Measurements from ENCODE around the gene VLDLR. TPM values are rescaled to one million over a fixed set of nuclear protein-coding genes. Genes with fewer than 3 reads are reported as not detected.
A peak's percentile ranks its signal among the peaks of the same experiment; 100 is the strongest.

The VLDLR gene
- total RNA-seq, 6 experiments from 2014 or later = 6.9 to 8.8 (median 8.1) TPM

DNA sequence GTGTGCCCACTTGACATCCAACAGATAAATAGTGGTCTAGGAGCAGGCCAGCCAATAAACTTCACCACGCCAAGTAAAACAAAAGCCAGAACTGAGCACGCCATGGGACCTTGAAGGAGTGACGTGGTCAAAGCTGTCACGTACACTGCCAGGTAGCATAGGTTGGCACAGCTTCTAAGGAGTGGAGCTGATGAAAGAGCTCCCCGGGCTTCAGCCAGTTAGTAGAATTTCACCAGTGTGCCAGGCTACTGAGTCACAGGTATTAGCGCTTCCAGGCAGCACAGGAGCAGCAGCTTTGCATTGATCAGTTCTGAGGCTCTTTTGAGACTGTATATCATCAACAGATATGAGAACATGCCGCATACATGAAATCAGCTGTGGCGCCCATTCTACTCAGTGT, 19.4 kb downstream of the VLDLR start:
- no peaks in the 10 kb centered on the region; the same call in 1 of the 2 replicates for H3K27me3 Mint-ChIP-seq (ENCODE audit: insufficient read depth)
- H3K27ac Mint-ChIP-seq = no peak overlapping the region
- H3K4me3 Mint-ChIP-seq = no peak overlapping the region
- no peaks in the 10 kb centered on the region for H3K9me3 Mint-ChIP-seq
- TF ChIP-seq, protein P1, sequence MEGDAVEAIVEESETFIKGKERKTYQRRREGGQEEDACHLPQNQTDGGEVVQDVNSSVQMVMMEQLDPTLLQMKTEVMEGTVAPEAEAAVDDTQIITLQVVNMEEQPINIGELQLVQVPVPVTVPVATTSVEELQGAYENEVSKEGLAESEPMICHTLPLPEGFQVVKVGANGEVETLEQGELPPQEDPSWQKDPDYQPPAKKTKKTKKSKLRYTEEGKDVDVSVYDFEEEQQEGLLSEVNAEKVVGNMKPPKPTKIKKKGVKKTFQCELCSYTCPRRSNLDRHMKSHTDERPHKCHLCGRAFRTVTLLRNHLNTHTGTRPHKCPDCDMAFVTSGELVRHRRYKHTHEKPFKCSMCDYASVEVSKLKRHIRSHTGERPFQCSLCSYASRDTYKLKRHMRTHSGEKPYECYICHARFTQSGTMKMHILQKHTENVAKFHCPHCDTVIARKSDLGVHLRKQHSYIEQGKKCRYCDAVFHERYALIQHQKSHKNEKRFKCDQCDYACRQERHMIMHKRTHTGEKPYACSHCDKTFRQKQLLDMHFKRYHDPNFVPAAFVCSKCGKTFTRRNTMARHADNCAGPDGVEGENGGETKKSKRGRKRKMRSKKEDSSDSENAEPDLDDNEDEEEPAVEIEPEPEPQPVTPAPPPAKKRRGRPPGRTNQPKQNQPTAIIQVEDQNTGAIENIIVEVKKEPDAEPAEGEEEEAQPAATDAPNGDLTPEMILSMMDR (IDR thresholded peaks at IDR 0.05) = no peak
- DNase-seq = no peak
- peaks cover 15% of the 10 kb centered on the region for H3K36me3 Mint-ChIP-seq (ENCODE audit: low read depth)
- peaks cover 13% of the 10 kb centered on the region for H3K4me1 Mint-ChIP-seq (ENCODE audit: low read depth)

DNA sequence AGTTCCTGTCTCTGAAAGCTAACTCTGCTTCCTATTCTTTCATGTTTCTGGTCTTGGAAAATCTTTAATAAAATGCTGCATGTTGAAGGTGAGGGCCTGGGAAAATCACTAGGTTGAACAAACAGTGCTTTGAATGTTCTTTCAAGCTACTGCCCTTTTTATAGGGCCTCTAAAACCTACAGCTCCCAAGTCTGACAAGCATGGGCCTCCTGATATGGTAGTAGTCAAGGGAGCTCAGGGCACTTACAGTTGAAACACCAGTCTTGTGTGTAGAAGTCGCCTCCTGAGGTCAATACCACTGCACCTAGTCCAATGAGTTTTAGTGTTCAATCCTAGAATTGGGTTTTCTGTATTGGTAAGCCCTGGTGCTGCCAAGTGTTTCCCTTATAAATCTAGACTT, 20.5 kb downstream of the VLDLR start:
- no peaks in the 10 kb centered on the region; the same call in 1 of the 2 replicates for H3K27me3 Mint-ChIP-seq (ENCODE audit: insufficient read depth)
- H3K27ac Mint-ChIP-seq = no peak overlapping the region
- H3K9me3 Mint-ChIP-seq = no peaks in the 10 kb centered on the region
- TF ChIP-seq, protein P1 (IDR thresholded peaks at IDR 0.05) = no peak
- peaks cover 18% of the 10 kb centered on the region for H3K4me1 Mint-ChIP-seq (ENCODE audit: low read depth)
- no peak overlapping the region for H3K4me3 Mint-ChIP-seq
- no peak for DNase-seq
- peaks cover 15% of the 10 kb centered on the region for H3K36me3 Mint-ChIP-seq (ENCODE audit: low read depth)

DNA sequence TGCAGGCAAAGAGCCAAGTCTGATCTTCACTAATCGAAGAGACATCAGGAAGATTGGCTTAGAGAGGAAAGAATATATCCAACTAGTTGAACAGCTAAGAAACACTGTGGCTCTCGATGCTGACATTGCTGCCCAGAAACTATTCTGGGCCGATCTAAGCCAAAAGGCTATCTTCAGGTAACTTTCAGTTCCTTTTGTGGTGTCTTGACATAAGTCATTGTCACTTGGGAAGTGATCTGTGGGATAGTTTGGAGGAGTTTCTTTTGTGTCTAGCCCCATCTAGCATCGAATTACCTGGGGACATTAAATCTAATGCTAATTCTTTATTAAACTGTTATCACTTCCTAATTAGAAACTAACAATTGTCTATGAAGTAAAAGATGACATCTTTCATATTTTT, 24.0 kb downstream of the VLDLR start:
- H3K36me3 Mint-ChIP-seq (ENCODE audit: low read depth) = peaks cover 12% of the 10 kb centered on the region
- no peaks in the 10 kb centered on the region; the same call in 1 of the 2 replicates for H3K27me3 Mint-ChIP-seq (ENCODE audit: insufficient read depth)
- peaks cover 7% of the 10 kb centered on the region for H3K4me1 Mint-ChIP-seq (ENCODE audit: low read depth)
- no peaks in the 10 kb centered on the region for H3K9me3 Mint-ChIP-seq
- TF ChIP-seq, protein P1 (IDR thresholded peaks at IDR 0.05) = no peak
- H3K4me3 Mint-ChIP-seq = no peak overlapping the region
- no peak for DNase-seq
- no peak overlapping the region for H3K27ac Mint-ChIP-seq

DNA sequence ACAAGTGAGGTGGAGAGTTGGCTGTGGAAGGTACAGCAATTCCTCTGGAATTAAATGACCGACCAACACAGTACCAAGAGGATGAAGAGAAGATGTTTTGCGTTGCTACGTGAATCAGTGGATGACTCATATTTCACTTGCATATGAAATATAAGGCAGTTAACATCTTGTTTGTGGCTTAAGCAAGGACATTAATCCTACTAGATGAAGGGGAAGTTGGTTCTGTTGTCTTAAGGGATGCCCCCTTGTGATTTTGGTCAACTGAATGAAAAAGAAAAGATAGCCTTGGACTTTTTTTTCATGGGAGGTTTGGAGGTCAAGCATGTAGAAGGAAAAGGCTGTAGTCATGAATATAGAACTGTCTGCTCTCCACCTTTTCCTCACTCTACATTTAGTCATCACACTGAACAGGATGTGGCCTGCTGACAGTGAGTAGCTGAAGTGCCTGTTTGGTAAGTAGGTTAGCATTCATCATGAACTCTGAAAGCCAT, 33.9 kb downstream of the VLDLR start:
- TF ChIP-seq, protein P1 (IDR thresholded peaks at IDR 0.05) = no peak
- H3K4me1 Mint-ChIP-seq (ENCODE audit: low read depth) = peaks cover 44% of the 10 kb centered on the region
- H3K36me3 Mint-ChIP-seq (ENCODE audit: low read depth) = peaks cover 15% of the 10 kb centered on the region
- H3K27me3 Mint-ChIP-seq (ENCODE audit: insufficient read depth) = no peaks in the 10 kb centered on the region
- peak overlapping the region; percentile 44 for H3K4me3 Mint-ChIP-seq
- H3K9me3 Mint-ChIP-seq = no peaks in the 10 kb centered on the region
- peak; percentile 94 for DNase-seq
- peak overlapping the region; percentile 93 for H3K27ac Mint-ChIP-seq

DNA sequence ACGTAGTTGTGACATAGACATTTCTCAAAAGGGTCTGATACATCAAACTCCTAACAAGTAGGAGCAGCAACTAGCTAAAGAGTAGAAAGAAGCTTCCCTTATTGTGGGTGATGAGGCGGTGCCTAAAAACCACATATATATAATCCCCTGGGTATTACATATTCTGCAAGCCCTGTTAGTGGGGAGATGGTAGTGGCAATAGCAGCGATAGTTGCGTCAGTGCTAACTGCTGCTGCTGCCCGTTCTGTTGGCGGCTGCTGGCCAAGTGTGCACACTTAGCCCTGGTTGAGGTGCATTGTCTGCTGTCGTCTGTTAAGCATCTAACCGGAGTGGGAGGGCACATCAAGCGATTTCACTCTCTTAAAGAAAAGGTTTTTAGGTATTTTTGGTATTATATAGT, 35.8 kb downstream of the VLDLR start:
- TF ChIP-seq, protein P1 (IDR thresholded peaks at IDR 0.05) = no peak
- Mint-ChIP-seq H3K27ac (no peak overlapping the region), H3K9me3 (no peaks in the 10 kb centered on the region), H3K4me3 (no peak overlapping the region), H3K27me3 (ENCODE audit: insufficient read depth) (no peaks in the 10 kb centered on the region; the same call in 1 of the 2 replicates), H3K4me1 (ENCODE audit: low read depth) (peaks cover 58% of the 10 kb centered on the region), H3K36me3 (ENCODE audit: low read depth) (peaks cover 7% of the 10 kb centered on the region)
- no peak for DNase-seq

Data from HFFc6 (cell line).